A673 (cell line): ENCODE data around the gene ITGA11. TPM values are rescaled to one million over a fixed set of nuclear protein-coding genes. Genes with fewer than 3 reads are reported as not detected.

Experiments
- BruUV-seq: library from RNA; stranded (reverse); fragments of 400-500 nt; replicated peaks from 2 replicates; lab custom pipeline; 2021; lab: Mats Ljungman, UMichigan
- CTCF ChIA-PET: fragments of 300-600 bp; sonication (Branson Sonifier 250); formaldehyde crosslinking; loops from one replicate; lab custom pipeline; 2022; ENCODE audit warnings: antibody characterized with exemption; lab: Charles Lee
- POLR2A ChIA-PET: fragments of 300-600 bp; sonication (Branson Sonifier 250); formaldehyde crosslinking; loops from one replicate; lab custom pipeline; 2022; ENCODE audit warnings: antibody characterized with exemption; ENCODE audit not compliant: low non-redundant PET; lab: Charles Lee
- DNase-seq: peaks from one replicate; pipeline ENCODE4 v3.0.0-alpha.2; 2015; ENCODE audit warnings: low spot score
- H3K27ac ChIP-seq: fragments of 200-600 bp; sonication (generic); 2 replicates; pipeline ENCODE4 v1.5.1; 2016; ENCODE audit warnings: mixed run types, low read depth, mild to moderate bottlenecking, mixed read lengths, antibody characterized with exemption, low read length; ENCODE audit not compliant: poor library complexity, severe bottlenecking
- H3K27me3 ChIP-seq: fragments of 200-600 bp; sonication (generic); replicated peaks from 2 replicates; pipeline ENCODE4 v1.6.1; 2017; ENCODE audit warnings: mixed run types, low read depth, mild to moderate bottlenecking, mixed read lengths, antibody characterized with exemption, low read length; ENCODE audit not compliant: insufficient read depth, poor library complexity
- H3K36me3 ChIP-seq: fragments of 200-600 bp; sonication (generic); 2 replicates; pipeline ENCODE4 v1.6.1; 2016; ENCODE audit warnings: mixed run types, mild to moderate bottlenecking, mixed read lengths, antibody characterized with exemption, low read length; ENCODE audit not compliant: insufficient read depth, poor library complexity, severe bottlenecking
- H3K4me1 ChIP-seq: fragments of 200-600 bp; sonication (generic); 2 replicates; pipeline ENCODE4 v1.6.1; 2017; ENCODE audit warnings: mixed run types, mild to moderate bottlenecking, mixed read lengths, antibody characterized with exemption, low read length; ENCODE audit not compliant: insufficient read depth, poor library complexity, severe bottlenecking
- H3K4me3 ChIP-seq: fragments of 200-600 bp; sonication (generic); 2 replicates; pipeline ENCODE4 v1.5.1; 2016; ENCODE audit warnings: low read depth, mixed run types, mild to moderate bottlenecking, mixed read lengths, low read length; ENCODE audit not compliant: poor library complexity, severe bottlenecking
- H3K9me3 ChIP-seq: fragments of 200-600 bp; sonication (generic); 2 replicates; pipeline ENCODE4 v1.6.1; 2016; ENCODE audit warnings: mixed run types, low read depth, mild to moderate bottlenecking, mixed read lengths, antibody characterized with exemption, low read length; ENCODE audit not compliant: poor library complexity, severe bottlenecking
- CTCF ChIP-seq: fragments of 300-800, 200-600 bp; sonication (generic); conservative IDR thresholded peaks from 2 replicates; pipeline ENCODE4 v1.5.1; 2017; ENCODE audit warnings: low read depth, mild to moderate bottlenecking, antibody characterized with exemption, low read length, moderate library complexity, mixed read lengths
- EZH2 ChIP-seq: fragments of 200-600 bp; sonication (generic); IDR thresholded peaks from 2 replicates; pipeline ENCODE4 v1.6.1; 2017; ENCODE audit warnings: borderline replicate concordance, low read depth, mild to moderate bottlenecking, mixed read lengths, antibody characterized with exemption, low read length; ENCODE audit not compliant: poor library complexity, severe bottlenecking
- intact Hi-C: fragments of 100-400 bp; cut with micrococcal nuclease; formaldehyde crosslinking; loops from one replicate; pipeline ENCODE4 v1.10.0; 2022; ENCODE audit not compliant: unreplicated experiment
- total RNA-seq: library from RNA; stranded (reverse); gene quantifications from 2 replicates; pipeline ENCODE4 v1.2.3, GENCODE V29; 2021

The ITGA11 gene
- total RNA-seq, 1 experiment from 2014 or later = 0.45 TPM

- Histone ChIP-seq H3K27ac (no peak overlapping the region), H3K4me3 (no peak overlapping the region), H3K4me1 (no peaks in the 10 kb centered on the region), H3K36me3 (no peaks in the 10 kb centered on the region), H3K27me3 (peaks cover 10% of the 10 kb centered on the region), H3K9me3 (no peaks in the 10 kb centered on the region)
- intact Hi-C loops = no loop called here
- ChIA-PET POLR2A (no interaction called here), CTCF (no interaction called here)
- TF ChIP-seq EZH2 (no peak), CTCF (no peak)
- DNase-seq = no peak
- BruUV-seq = no TSS peak
Measured at GRCh38 chr15:68470976-68471375, 39.0 kb upstream of the ITGA11 start.

- BruUV-seq = no TSS peak
- no peak for DNase-seq
- Histone ChIP-seq H3K36me3 (no peaks in the 10 kb centered on the region), H3K4me1 (no peaks in the 10 kb centered on the region), H3K4me3 (no peak overlapping the region), H3K9me3 (no peaks in the 10 kb centered on the region), H3K27ac (no peak overlapping the region), H3K27me3 (peaks cover 10% of the 10 kb centered on the region)
- intact Hi-C loops = no loop called here
- TF ChIP-seq EZH2 (no peak), CTCF (no peak)
- POLR2A ChIA-PET = no interaction called here
- CTCF ChIA-PET = no interaction called here
Measured at GRCh38 chr15:68470049-68470742, 38.2 kb upstream of the ITGA11 start.

- CTCF ChIA-PET = no interaction called here
- BruUV-seq = no TSS peak
Measured at GRCh38 chr15:68469162-68470048, 37.4 kb upstream of the ITGA11 start.

More at GRCh38 chr15:68469162-68470048, 37.4 kb upstream of the ITGA11 start:
- H3K9me3 ChIP-seq = no peaks in the 10 kb centered on the region
- DNase-seq = no peak
- no peak overlapping the region for H3K27ac ChIP-seq
- POLR2A ChIA-PET = no interaction called here
- no peak overlapping the region for H3K4me3 ChIP-seq
- no peak for TF ChIP-seq CTCF
- TF ChIP-seq EZH2 = no peak
- H3K4me1 ChIP-seq = no peaks in the 10 kb centered on the region
- peaks cover 5% of the 10 kb centered on the region for H3K27me3 ChIP-seq
- intact Hi-C loops = no loop called here
- H3K36me3 ChIP-seq = no peaks in the 10 kb centered on the region
